K562 (cell line): ENCODE data around the gene DDX41. TPM values are rescaled to one million over a fixed set of nuclear protein-coding genes. Genes with fewer than 3 reads are reported as not detected.

Source experiments
- ATF7 ChIP-seq: fragments of 450-650 bp; IDR thresholded peaks from 2 replicates; pipeline ENCODE4 v1.7.1; 2014; ENCODE audit warnings: mild to moderate bottlenecking, moderate library complexity
- CBX2 ChIP-seq: fragments of 200-600 bp; sonication (generic); IDR thresholded peaks from one replicate; pipeline ENCODE4 v1.6.1; 2012; ENCODE audit warnings: mild to moderate bottlenecking, low read length, inconsistent platforms; ENCODE audit not compliant: insufficient read depth, poor library complexity, severe bottlenecking
- EP300 ChIP-seq: IDR thresholded peaks from 2 replicates; pipeline ENCODE4 v1.6.1; 2012; ENCODE audit warnings: low read length, improper control_type of control experiment
- GABPB1 ChIP-seq: sonication (generic); formaldehyde crosslinking; IDR thresholded peaks from 2 replicates; pipeline ENCODE4 v1.8.0; 2022; ENCODE audit warnings: mild to moderate bottlenecking, missing genetic modification reagents
- KLF13 ChIP-seq: fragments of 450-650 bp; IDR thresholded peaks from 2 replicates; pipeline ENCODE4 v1.6.1; 2016; ENCODE audit warnings: missing genetic modification characterization, low read depth, mild to moderate bottlenecking, missing compliant biosample characterization, moderate library complexity, borderline replicate concordance
- LCOR ChIP-seq: sonication (generic); formaldehyde crosslinking; IDR thresholded peaks from 2 replicates; pipeline ENCODE4 v1.8.0; 2022; ENCODE audit warnings: mild to moderate bottlenecking, missing genetic modification reagents
- SIN3A ChIP-seq, 2 experiments: fragments of 150-350 bp in 1 of 2; IDR thresholded peaks; 2 replicates each; pipeline ENCODE4 v1.6.1; 2011 to 2016; ENCODE audit warnings: borderline replicate concordance in 2 of 2, low read depth in 2 of 2, low read length in 2 of 2, mild to moderate bottlenecking in 2 of 2, moderate library complexity in 2 of 2; ENCODE audit not compliant: control insufficient read depth in 1 of 2
- SIX5 ChIP-seq, 2 experiments: IDR thresholded peaks; 2 replicates each; pipeline ENCODE4 v1.6.1; 2011; ENCODE audit warnings: low read length in 2 of 2, borderline replicate concordance in 1 of 2, low read depth in 1 of 2, mild to moderate bottlenecking in 1 of 2, moderate library complexity in 1 of 2; ENCODE audit not compliant: insufficient read depth in 1 of 2
- SMARCA4 ChIP-seq: fragments of 450-650 bp; IDR thresholded peaks from 2 replicates; pipeline ENCODE4 v1.6.1; 2016
- UBTF ChIP-seq, 2 experiments: IDR thresholded peaks; 2 replicates each; pipeline ENCODE4 v1.6.1; 2012; ENCODE audit warnings: improper control_type of control experiment in 2 of 2, low read depth in 2 of 2, low read length in 2 of 2, borderline replicate concordance in 1 of 2
- YY1 ChIP-seq, 3 experiments: IDR thresholded peaks; 2 replicates each; pipeline ENCODE4 v1.6.1; 2011; ENCODE audit warnings: low read length in 2 of 3, mild to moderate bottlenecking in 2 of 3, moderate library complexity in 2 of 3, borderline replicate concordance in 1 of 3, control low read depth in 1 of 3, low read depth in 1 of 3; ENCODE audit not compliant: insufficient read depth in 3 of 3, insufficient replicate concordance in 2 of 3, control insufficient read depth in 1 of 3, insufficient read length in 1 of 3; ENCODE audit errors: extremely low read depth in 1 of 3
- ZBTB17 ChIP-seq: fragments of 450-650 bp; formaldehyde crosslinking; IDR thresholded peaks from 2 replicates; pipeline ENCODE4 v1.4.0; 2020; ENCODE audit warnings: mild to moderate bottlenecking
- ZBTB7A ChIP-seq: IDR thresholded peaks from 2 replicates; pipeline ENCODE4 v1.6.1; 2011; ENCODE audit warnings: low read depth, mild to moderate bottlenecking, low read length, moderate library complexity, borderline replicate concordance; ENCODE audit not compliant: control insufficient read depth
- ZNF124 ChIP-seq: sonication (generic); formaldehyde crosslinking; IDR thresholded peaks from 2 replicates; pipeline ENCODE4 v1.8.1; 2022; ENCODE audit warnings: missing genetic modification reagents
- ZNF766 ChIP-seq: fragments of 200-800 bp; sonication (Bioruptor generic); conservative IDR thresholded peaks from 2 replicates; pipeline ENCODE4 v1.6.1; 2016; ENCODE audit warnings: missing genetic modification characterization, missing compliant biosample characterization
- polyA plus RNA-seq, 8 experiments: library from polyadenylated mRNA; depleted of rRNA in 4 of 8; stranded (reverse) in 5 of 8; unstranded in 3 of 8; fragments of >200 nt; fragmentation: Nextera tagmentation in 2 of 8; fragmentation: Illumina TruSeq in 1 of 8; extraction: Ambion mirVana in 2 of 8; extraction: Trizol in 1 of 8; gene quantifications; 2 replicates each; pipeline versions ENCODE4 v1.2.1 to v1.2.3, GENCODE V29; 2011 to 2014; ENCODE audit warnings: inconsistent platforms in 1 of 8, missing spikeins in 1 of 8
- total RNA-seq, 7 experiments: library from RNA; depleted of rRNA in 6 of 7; stranded (reverse); fragments of >200 nt in 6 of 7; fragmentation: Illumina TruSeq in 2 of 7; extraction: Trizol in 2 of 7; gene quantifications; 2 replicates each; pipeline versions ENCODE4 v1.2.1 to v1.2.3, GENCODE V29; 2011 to 2021; ENCODE audit warnings: low replicate concordance in 1 of 7
- TF ChIP-seq, protein P1 (sequence below), 2 experiments: fragments of 450-650 bp in 1 of 2; sonication (generic) in 1 of 2; formaldehyde crosslinking in 1 of 2; IDR thresholded peaks in 1 of 2; conservative IDR thresholded peaks in 1 of 2; 2 replicates each; pipeline versions ENCODE4 v1.6.1 to v1.8.1; 2016 to 2023; ENCODE audit warnings: mild to moderate bottlenecking in 2 of 2, moderate library complexity in 2 of 2, inconsistent platforms in 1 of 2, missing genetic modification reagents in 1 of 2
- TF ChIP-seq, protein P2 (sequence below): fragments of 250-450 bp; sonication (Bioruptor Pico); IDR thresholded peaks from 2 replicates; pipeline ENCODE4 v1.9.0; 2021; ENCODE audit warnings: mild to moderate bottlenecking, inconsistent platforms
- TF ChIP-seq, protein P3 (sequence below): fragments of 450-650 bp; IDR thresholded peaks from 2 replicates; pipeline ENCODE4 v1.6.1; 2016; ENCODE audit warnings: antibody characterized with exemption

Gene DDX41
- total and polyA plus RNA-seq, 9 of the 15 experiments (the other 6 are each of a cell fraction or from before 2014, with no cell fraction given): 38.2 to 284 (median 116) TPM

GRCh38 chr5:177557041-177557647 is 40.4 kb upstream of the DDX41 start (continued):
- TF ChIP-seq, protein P1, sequence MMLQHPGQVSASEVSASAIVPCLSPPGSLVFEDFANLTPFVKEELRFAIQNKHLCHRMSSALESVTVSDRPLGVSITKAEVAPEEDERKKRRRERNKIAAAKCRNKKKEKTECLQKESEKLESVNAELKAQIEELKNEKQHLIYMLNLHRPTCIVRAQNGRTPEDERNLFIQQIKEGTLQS (IDR thresholded peaks at IDR 0.05): peak; percentile 40; the same call in 1 of the 2 replicates
- TF ChIP-seq, protein P1 (CRISPR knock-in tag; conservative IDR thresholded peaks at IDR 0.05): no peak
- TF ChIP-seq SIX5 (IDR thresholded peaks at IDR 0.05; ENCODE audit: borderline replicate concordance in 1 of 2, insufficient read depth in 1 of 2, low read depth in 1 of 2, low read length in 2 of 2) (no peak), KLF13 (tag) (no peak), SIN3A (IDR thresholded peaks at IDR 0.05; ENCODE audit: borderline replicate concordance in 2 of 2, control insufficient read depth in 1 of 2, low read depth in 2 of 2, low read length in 2 of 2) (0 out of 4 replicates have a peak, but pooled peaks of 1 of the 2 experiments have one; percentile 53), SMARCA4 (peak; percentile 63), ZNF766 (peak; percentile 75; the same call in 1 of the 2 replicates), ZNF124 (CRISPR knock-in tag) (no peak), YY1 (IDR thresholded peaks at IDR 0.05; ENCODE audit: borderline replicate concordance in 1 of 3, control insufficient read depth in 1 of 3, extremely low read depth in 1 of 3, insufficient read depth in 3 of 3, insufficient read length in 1 of 3, insufficient replicate concordance in 2 of 3, low read depth in 1 of 3, low read length in 2 of 3) (no peak), GABPB1 (CRISPR knock-in tag) (peak; percentile 58; the same call in 1 of the 2 replicates), ZBTB7A (no peak), LCOR (CRISPR knock-in tag) (no peak), CBX2 (no peak), ATF7 (peak; percentile 55; the same call in 1 of the 2 replicates), UBTF (IDR thresholded peaks at IDR 0.05; ENCODE audit: borderline replicate concordance in 1 of 2, low read depth in 2 of 2, low read length in 2 of 2) (no peak), EP300 (peak; percentile 53), ZBTB17 (no peak)
- TF ChIP-seq, protein P2, sequence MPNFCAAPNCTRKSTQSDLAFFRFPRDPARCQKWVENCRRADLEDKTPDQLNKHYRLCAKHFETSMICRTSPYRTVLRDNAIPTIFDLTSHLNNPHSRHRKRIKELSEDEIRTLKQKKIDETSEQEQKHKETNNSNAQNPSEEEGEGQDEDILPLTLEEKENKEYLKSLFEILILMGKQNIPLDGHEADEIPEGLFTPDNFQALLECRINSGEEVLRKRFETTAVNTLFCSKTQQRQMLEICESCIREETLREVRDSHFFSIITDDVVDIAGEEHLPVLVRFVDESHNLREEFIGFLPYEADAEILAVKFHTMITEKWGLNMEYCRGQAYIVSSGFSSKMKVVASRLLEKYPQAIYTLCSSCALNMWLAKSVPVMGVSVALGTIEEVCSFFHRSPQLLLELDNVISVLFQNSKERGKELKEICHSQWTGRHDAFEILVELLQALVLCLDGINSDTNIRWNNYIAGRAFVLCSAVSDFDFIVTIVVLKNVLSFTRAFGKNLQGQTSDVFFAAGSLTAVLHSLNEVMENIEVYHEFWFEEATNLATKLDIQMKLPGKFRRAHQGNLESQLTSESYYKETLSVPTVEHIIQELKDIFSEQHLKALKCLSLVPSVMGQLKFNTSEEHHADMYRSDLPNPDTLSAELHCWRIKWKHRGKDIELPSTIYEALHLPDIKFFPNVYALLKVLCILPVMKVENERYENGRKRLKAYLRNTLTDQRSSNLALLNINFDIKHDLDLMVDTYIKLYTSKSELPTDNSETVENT (CRISPR knock-in tag): no peak
- TF ChIP-seq, protein P3, sequence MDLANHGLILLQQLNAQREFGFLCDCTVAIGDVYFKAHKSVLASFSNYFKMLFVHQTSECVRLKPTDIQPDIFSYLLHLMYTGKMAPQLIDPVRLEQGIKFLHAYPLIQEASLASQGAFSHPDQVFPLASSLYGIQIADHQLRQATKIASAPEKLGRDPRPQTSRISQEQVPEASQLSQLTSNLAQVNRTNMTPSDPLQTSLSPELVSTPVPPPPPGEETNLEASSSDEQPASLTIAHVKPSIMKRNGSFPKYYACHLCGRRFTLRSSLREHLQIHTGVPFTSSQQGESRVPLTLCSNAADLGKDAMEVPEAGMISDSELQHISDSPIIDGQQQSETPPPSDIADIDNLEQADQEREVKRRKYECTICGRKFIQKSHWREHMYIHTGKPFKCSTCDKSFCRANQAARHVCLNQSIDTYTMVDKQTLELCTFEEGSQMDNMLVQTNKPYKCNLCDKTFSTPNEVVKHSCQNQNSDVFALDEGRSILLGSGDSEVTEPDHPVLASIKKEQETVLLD: peak; percentile 13; the same call in 1 of the 2 replicates
